WTC11 (cell line): Measurements from ENCODE around the gene USP48. TPM values are rescaled to one million over a fixed set of nuclear protein-coding genes. Genes with fewer than 3 reads are reported as not detected.

Experiments used
- ATAC-seq: fragments of 200-7000 bp; cut with Tn5 transposase; 2 replicates; pipeline ENCODE4 v1.10.0; 2021; ENCODE audit warnings: mild to moderate bottlenecking, moderate library complexity
- CTCF ChIA-PET: fragments of 300-600 bp; sonication (Branson Sonifier 250); formaldehyde crosslinking; loops from one replicate; lab custom pipeline; 2021; ENCODE audit warnings: antibody characterized with exemption; lab: Charles Lee
- POLR2A ChIA-PET: fragments of 350-600 bp; sonication (Branson Sonifier 250); formaldehyde crosslinking; loops from one replicate; lab custom pipeline; 2021; ENCODE audit warnings: antibody characterized with exemption; lab: Charles Lee
- DNase-seq: peaks from one replicate; pipeline ENCODE4 v3.0.0; 2021; ENCODE audit warnings: low spot score
- H3K27ac Mint-ChIP-seq: 2 replicates; pipeline ENCODE4 v1.8.0; 2021; ENCODE audit warnings: mixed read lengths
- H3K27me3 Mint-ChIP-seq: 2 replicates; pipeline ENCODE4 v1.8.0; 2021; ENCODE audit warnings: low read depth, mild to moderate bottlenecking, moderate library complexity, mixed read lengths
- H3K36me3 Mint-ChIP-seq: 2 replicates; pipeline ENCODE4 v1.8.0; 2021; ENCODE audit warnings: mixed read lengths
- H3K4me1 Mint-ChIP-seq: 2 replicates; pipeline ENCODE4 v1.8.0; 2022; ENCODE audit warnings: mixed read lengths
- H3K4me3 Mint-ChIP-seq: 2 replicates; pipeline ENCODE4 v1.8.0; 2021; ENCODE audit warnings: mild to moderate bottlenecking, moderate library complexity, mixed read lengths
- H3K9me3 Mint-ChIP-seq: 2 replicates; pipeline ENCODE4 v1.8.0; 2021; ENCODE audit warnings: mixed read lengths
- NFATC4 ChIP-seq: fragments of 250-450 bp; sonication (Bioruptor Pico); IDR thresholded peaks from 2 replicates; pipeline ENCODE4 v1.9.0; 2021; ENCODE audit warnings: mild to moderate bottlenecking
- NR1H2 ChIP-seq: sonication (generic); formaldehyde crosslinking; IDR thresholded peaks from 2 replicates; pipeline ENCODE4 v1.9.0; 2021; ENCODE audit warnings: mild to moderate bottlenecking, moderate library complexity, missing genetic modification reagents
- NR2C2 ChIP-seq: sonication (generic); formaldehyde crosslinking; IDR thresholded peaks from 2 replicates; pipeline ENCODE4 v1.8.0; 2022; ENCODE audit warnings: mild to moderate bottlenecking, missing genetic modification reagents
- OVOL2 ChIP-seq: fragments of 250-450 bp; sonication (Bioruptor Pico); IDR thresholded peaks from 2 replicates; pipeline ENCODE4 v1.9.0; 2021; ENCODE audit warnings: mild to moderate bottlenecking, borderline replicate concordance
- SOX15 ChIP-seq: fragments of 250-450 bp; sonication (Bioruptor Pico); IDR thresholded peaks from 2 replicates; pipeline ENCODE4 v1.9.0; 2021; ENCODE audit warnings: mild to moderate bottlenecking
- SP1 ChIP-seq: sonication (generic); formaldehyde crosslinking; conservative IDR thresholded peaks from 2 replicates; pipeline ENCODE4 v1.8.1; 2022; ENCODE audit warnings: missing genetic modification reagents
- TEAD1 ChIP-seq: sonication (generic); formaldehyde crosslinking; IDR thresholded peaks from 2 replicates; pipeline ENCODE4 v1.8.0; 2022; ENCODE audit warnings: mild to moderate bottlenecking, missing genetic modification reagents
- total RNA-seq: library from RNA; stranded (reverse); gene quantifications from 3 replicates; pipeline ENCODE4 v1.2.3, GENCODE V29; 2021
- TF ChIP-seq, protein P1 (sequence below): sonication (generic); formaldehyde crosslinking; IDR thresholded peaks from 2 replicates; pipeline ENCODE4 v1.8.0; 2022; ENCODE audit warnings: mild to moderate bottlenecking, missing genetic modification reagents
- TF ChIP-seq, protein P2 (sequence below): sonication (generic); formaldehyde crosslinking; IDR thresholded peaks from 2 replicates; pipeline ENCODE4 v1.8.1; 2023; ENCODE audit warnings: mild to moderate bottlenecking, missing genetic modification reagents
- TF ChIP-seq, protein P3 (sequence below): fragments of 250-450 bp; sonication (Bioruptor Pico); IDR thresholded peaks from 2 replicates; pipeline ENCODE4 v1.8.0; 2021; ENCODE audit warnings: mild to moderate bottlenecking
- TF ChIP-seq, protein P4 (sequence below): sonication (generic); formaldehyde crosslinking; IDR thresholded peaks from 2 replicates; pipeline ENCODE4 v1.8.0; 2023; ENCODE audit warnings: missing genetic modification reagents, mild to moderate bottlenecking, borderline replicate concordance
- TF ChIP-seq, protein P5 (sequence below): sonication (generic); formaldehyde crosslinking; IDR thresholded peaks from 2 replicates; pipeline ENCODE4 v1.8.0; 2022; ENCODE audit warnings: mild to moderate bottlenecking, missing genetic modification reagents
- TF ChIP-seq, protein P6 (sequence below): fragments of 250-450 bp; sonication (Bioruptor Pico); IDR thresholded peaks from 2 replicates; pipeline ENCODE4 v1.9.0; 2021; ENCODE audit warnings: mild to moderate bottlenecking, borderline replicate concordance
- TF ChIP-seq, protein P7 (sequence below): sonication (generic); formaldehyde crosslinking; conservative IDR thresholded peaks from 2 replicates; pipeline ENCODE4 v1.8.1; 2022; ENCODE audit warnings: mild to moderate bottlenecking, missing genetic modification reagents
- TF ChIP-seq, protein P8 (sequence below): sonication (generic); formaldehyde crosslinking; IDR thresholded peaks from 2 replicates; pipeline ENCODE4 v1.8.1; 2022; ENCODE audit warnings: low read depth, mild to moderate bottlenecking, moderate library complexity, missing genetic modification reagents, borderline replicate concordance
- TF ChIP-seq, protein P9 (sequence below): sonication (generic); formaldehyde crosslinking; IDR thresholded peaks from 2 replicates; pipeline ENCODE4 v1.8.1; 2022; ENCODE audit warnings: missing genetic modification reagents, borderline replicate concordance

USP48 gene
- total RNA-seq, 1 experiment from 2014 or later = 86.9 TPM

DNA sequence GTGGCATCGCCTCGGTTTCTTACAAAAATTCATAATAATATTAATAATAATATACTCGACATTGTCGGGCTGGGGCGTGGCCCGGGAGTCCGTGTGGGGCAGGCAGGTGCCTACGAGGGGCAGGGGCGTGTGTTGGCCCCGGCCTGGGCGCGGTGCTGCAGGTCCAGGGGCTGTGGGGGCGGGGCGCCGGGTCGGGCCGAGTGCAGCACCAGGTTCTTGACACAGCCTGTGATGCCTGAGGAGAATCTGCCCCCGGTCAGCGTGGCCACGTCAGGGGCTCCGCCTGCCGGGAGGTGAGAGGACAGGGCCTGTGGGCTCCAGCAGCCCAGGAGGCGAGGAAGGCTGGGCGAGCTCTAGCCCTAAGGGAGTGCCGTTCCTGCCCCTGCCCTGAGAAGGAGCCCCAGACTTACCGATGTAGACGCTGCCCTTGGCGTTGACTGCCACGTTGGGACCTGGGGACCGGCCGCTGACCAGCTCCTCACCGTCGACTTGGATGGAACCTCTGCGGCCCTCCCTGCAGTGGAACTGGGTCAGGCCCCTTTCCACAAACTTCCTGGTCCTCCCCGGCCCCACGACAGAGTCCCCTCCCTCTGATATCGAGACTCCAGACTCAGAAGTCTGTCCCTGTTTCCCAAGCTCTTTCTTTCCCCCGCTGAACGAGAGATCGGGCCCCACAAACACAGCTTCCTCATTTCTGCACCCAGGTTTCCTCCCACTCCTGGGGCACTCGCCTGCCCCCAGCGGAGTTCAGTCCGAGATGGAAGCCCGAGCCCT, 40.4 kb upstream of the USP48 start:
- Mint-ChIP-seq H3K36me3 (peaks cover 20% of the 10 kb centered on the region), H3K27ac (peak overlapping the region; percentile 61; the same call in 1 of the 2 replicates)
- DNase-seq (no peak), ATAC-seq (no peak)
- ChIA-PET CTCF (interaction anchor here (0.8 to 1.9 kb wide), 3 partner anchors 40 to 226 kb away, joined by 3 to 7 read pairs (median 3); partner anchors contain the start of gene USP48), POLR2A (no interaction called here)
- TF ChIP-seq, protein P1, sequence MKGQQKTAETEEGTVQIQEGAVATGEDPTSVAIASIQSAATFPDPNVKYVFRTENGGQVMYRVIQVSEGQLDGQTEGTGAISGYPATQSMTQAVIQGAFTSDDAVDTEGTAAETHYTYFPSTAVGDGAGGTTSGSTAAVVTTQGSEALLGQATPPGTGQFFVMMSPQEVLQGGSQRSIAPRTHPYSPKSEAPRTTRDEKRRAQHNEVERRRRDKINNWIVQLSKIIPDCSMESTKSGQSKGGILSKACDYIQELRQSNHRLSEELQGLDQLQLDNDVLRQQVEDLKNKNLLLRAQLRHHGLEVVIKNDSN (CRISPR knock-in tag) = no peak
- TF ChIP-seq NFATC4 (CRISPR knock-in tag) (no peak), SP1 (CRISPR knock-in tag) (no peak), OVOL2 (CRISPR knock-in tag) (no peak), NR1H2 (CRISPR knock-in tag) (no peak)
- TF ChIP-seq, protein P2, sequence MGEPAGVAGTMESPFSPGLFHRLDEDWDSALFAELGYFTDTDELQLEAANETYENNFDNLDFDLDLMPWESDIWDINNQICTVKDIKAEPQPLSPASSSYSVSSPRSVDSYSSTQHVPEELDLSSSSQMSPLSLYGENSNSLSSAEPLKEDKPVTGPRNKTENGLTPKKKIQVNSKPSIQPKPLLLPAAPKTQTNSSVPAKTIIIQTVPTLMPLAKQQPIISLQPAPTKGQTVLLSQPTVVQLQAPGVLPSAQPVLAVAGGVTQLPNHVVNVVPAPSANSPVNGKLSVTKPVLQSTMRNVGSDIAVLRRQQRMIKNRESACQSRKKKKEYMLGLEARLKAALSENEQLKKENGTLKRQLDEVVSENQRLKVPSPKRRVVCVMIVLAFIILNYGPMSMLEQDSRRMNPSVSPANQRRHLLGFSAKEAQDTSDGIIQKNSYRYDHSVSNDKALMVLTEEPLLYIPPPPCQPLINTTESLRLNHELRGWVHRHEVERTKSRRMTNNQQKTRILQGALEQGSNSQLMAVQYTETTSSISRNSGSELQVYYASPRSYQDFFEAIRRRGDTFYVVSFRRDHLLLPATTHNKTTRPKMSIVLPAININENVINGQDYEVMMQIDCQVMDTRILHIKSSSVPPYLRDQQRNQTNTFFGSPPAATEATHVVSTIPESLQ (CRISPR knock-in tag) = no peak
- TF ChIP-seq, protein P3, sequence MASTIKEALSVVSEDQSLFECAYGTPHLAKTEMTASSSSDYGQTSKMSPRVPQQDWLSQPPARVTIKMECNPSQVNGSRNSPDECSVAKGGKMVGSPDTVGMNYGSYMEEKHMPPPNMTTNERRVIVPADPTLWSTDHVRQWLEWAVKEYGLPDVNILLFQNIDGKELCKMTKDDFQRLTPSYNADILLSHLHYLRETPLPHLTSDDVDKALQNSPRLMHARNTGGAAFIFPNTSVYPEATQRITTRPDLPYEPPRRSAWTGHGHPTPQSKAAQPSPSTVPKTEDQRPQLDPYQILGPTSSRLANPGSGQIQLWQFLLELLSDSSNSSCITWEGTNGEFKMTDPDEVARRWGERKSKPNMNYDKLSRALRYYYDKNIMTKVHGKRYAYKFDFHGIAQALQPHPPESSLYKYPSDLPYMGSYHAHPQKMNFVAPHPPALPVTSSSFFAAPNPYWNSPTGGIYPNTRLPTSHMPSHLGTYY (CRISPR knock-in tag) = no peak
- TF ChIP-seq, protein P4, sequence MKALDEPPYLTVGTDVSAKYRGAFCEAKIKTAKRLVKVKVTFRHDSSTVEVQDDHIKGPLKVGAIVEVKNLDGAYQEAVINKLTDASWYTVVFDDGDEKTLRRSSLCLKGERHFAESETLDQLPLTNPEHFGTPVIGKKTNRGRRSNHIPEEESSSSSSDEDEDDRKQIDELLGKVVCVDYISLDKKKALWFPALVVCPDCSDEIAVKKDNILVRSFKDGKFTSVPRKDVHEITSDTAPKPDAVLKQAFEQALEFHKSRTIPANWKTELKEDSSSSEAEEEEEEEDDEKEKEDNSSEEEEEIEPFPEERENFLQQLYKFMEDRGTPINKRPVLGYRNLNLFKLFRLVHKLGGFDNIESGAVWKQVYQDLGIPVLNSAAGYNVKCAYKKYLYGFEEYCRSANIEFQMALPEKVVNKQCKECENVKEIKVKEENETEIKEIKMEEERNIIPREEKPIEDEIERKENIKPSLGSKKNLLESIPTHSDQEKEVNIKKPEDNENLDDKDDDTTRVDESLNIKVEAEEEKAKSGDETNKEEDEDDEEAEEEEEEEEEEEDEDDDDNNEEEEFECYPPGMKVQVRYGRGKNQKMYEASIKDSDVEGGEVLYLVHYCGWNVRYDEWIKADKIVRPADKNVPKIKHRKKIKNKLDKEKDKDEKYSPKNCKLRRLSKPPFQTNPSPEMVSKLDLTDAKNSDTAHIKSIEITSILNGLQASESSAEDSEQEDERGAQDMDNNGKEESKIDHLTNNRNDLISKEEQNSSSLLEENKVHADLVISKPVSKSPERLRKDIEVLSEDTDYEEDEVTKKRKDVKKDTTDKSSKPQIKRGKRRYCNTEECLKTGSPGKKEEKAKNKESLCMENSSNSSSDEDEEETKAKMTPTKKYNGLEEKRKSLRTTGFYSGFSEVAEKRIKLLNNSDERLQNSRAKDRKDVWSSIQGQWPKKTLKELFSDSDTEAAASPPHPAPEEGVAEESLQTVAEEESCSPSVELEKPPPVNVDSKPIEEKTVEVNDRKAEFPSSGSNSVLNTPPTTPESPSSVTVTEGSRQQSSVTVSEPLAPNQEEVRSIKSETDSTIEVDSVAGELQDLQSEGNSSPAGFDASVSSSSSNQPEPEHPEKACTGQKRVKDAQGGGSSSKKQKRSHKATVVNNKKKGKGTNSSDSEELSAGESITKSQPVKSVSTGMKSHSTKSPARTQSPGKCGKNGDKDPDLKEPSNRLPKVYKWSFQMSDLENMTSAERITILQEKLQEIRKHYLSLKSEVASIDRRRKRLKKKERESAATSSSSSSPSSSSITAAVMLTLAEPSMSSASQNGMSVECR (CRISPR knock-in tag) = no peak
- TF ChIP-seq, all 79 proteins: peak for 0
- no peak overlapping the region for H3K4me3 Mint-ChIP-seq
- H3K9me3 Mint-ChIP-seq = no peaks in the 10 kb centered on the region
- H3K27me3 Mint-ChIP-seq = no peaks in the 10 kb centered on the region
- H3K4me1 Mint-ChIP-seq = peaks cover 2% of the 10 kb centered on the region

DNA sequence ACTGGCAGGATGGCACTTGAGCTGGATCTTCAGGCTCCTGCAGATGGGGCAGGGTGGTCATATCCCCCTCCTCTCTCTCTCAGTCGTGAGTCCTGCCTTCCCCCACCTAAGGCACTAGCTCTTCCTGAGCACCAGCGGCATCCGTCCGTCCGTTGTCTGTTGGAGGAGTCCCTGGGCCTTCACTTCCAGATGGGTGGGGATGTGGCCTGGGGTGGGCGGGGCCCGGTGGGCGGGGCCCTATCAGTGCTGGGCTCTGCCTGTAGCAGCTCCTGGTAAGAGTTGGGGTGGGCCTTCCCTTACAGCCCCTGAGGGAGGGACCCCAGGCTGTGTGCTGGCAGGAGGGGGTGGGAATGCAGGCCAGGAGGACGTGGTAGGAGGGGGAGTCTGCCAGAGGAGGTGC, 39.4 kb upstream of the USP48 start:
- H3K36me3 Mint-ChIP-seq = peaks cover 14% of the 10 kb centered on the region
- H3K4me1 Mint-ChIP-seq = peaks cover 4% of the 10 kb centered on the region
- no peaks in the 10 kb centered on the region for H3K27me3 Mint-ChIP-seq
- ChIA-PET CTCF (interaction anchor here (0.5 to 1.9 kb wide), 8 partner anchors 28 to 250 kb away, joined by 3 to 8 read pairs (median 5); partner anchors contain the start of gene USP48), POLR2A (interaction anchor here (1.0 kb wide), 1 partner anchor 40 kb away, joined by 4 read pairs; no protein-coding TSS in a partner anchor)
- H3K4me3 Mint-ChIP-seq = no peak overlapping the region
- ATAC-seq = peak; percentile 87
- no peaks in the 10 kb centered on the region for H3K9me3 Mint-ChIP-seq
- no peak overlapping the region for H3K27ac Mint-ChIP-seq
- peak; percentile 66 for DNase-seq
- TF ChIP-seq TEAD1 (CRISPR knock-in tag) (no peak), SOX15 (CRISPR knock-in tag) (no peak), NR2C2 (CRISPR knock-in tag) (no peak)
- TF ChIP-seq, protein P5, sequence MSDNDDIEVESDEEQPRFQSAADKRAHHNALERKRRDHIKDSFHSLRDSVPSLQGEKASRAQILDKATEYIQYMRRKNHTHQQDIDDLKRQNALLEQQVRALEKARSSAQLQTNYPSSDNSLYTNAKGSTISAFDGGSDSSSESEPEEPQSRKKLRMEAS = no peak
- TF ChIP-seq, protein P6, sequence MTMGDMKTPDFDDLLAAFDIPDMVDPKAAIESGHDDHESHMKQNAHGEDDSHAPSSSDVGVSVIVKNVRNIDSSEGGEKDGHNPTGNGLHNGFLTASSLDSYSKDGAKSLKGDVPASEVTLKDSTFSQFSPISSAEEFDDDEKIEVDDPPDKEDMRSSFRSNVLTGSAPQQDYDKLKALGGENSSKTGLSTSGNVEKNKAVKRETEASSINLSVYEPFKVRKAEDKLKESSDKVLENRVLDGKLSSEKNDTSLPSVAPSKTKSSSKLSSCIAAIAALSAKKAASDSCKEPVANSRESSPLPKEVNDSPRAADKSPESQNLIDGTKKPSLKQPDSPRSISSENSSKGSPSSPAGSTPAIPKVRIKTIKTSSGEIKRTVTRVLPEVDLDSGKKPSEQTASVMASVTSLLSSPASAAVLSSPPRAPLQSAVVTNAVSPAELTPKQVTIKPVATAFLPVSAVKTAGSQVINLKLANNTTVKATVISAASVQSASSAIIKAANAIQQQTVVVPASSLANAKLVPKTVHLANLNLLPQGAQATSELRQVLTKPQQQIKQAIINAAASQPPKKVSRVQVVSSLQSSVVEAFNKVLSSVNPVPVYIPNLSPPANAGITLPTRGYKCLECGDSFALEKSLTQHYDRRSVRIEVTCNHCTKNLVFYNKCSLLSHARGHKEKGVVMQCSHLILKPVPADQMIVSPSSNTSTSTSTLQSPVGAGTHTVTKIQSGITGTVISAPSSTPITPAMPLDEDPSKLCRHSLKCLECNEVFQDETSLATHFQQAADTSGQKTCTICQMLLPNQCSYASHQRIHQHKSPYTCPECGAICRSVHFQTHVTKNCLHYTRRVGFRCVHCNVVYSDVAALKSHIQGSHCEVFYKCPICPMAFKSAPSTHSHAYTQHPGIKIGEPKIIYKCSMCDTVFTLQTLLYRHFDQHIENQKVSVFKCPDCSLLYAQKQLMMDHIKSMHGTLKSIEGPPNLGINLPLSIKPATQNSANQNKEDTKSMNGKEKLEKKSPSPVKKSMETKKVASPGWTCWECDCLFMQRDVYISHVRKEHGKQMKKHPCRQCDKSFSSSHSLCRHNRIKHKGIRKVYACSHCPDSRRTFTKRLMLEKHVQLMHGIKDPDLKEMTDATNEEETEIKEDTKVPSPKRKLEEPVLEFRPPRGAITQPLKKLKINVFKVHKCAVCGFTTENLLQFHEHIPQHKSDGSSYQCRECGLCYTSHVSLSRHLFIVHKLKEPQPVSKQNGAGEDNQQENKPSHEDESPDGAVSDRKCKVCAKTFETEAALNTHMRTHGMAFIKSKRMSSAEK (CRISPR knock-in tag) = no peak
- TF ChIP-seq, protein P7, sequence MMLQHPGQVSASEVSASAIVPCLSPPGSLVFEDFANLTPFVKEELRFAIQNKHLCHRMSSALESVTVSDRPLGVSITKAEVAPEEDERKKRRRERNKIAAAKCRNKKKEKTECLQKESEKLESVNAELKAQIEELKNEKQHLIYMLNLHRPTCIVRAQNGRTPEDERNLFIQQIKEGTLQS = no peak
- TF ChIP-seq, protein P8, sequence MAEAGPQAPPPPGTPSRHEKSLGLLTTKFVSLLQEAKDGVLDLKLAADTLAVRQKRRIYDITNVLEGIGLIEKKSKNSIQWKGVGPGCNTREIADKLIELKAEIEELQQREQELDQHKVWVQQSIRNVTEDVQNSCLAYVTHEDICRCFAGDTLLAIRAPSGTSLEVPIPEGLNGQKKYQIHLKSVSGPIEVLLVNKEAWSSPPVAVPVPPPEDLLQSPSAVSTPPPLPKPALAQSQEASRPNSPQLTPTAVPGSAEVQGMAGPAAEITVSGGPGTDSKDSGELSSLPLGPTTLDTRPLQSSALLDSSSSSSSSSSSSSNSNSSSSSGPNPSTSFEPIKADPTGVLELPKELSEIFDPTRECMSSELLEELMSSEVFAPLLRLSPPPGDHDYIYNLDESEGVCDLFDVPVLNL (CRISPR knock-in tag) = no peak
- TF ChIP-seq, protein P9, sequence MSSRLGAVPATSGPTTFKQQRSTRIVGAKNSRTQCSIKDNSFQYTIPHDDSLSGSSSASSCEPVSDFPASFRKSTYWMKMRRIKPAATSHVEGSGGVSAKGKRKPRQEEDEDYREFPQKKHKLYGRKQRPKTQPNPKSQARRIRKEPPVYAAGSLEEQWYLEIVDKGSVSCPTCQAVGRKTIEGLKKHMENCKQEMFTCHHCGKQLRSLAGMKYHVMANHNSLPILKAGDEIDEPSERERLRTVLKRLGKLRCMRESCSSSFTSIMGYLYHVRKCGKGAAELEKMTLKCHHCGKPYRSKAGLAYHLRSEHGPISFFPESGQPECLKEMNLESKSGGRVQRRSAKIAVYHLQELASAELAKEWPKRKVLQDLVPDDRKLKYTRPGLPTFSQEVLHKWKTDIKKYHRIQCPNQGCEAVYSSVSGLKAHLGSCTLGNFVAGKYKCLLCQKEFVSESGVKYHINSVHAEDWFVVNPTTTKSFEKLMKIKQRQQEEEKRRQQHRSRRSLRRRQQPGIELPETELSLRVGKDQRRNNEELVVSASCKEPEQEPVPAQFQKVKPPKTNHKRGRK (CRISPR knock-in tag) = no peak
